CD4-positive, alpha-beta memory T cell (primary cell): ENCODE data around the gene CPTP. TPM values are rescaled to one million over a fixed set of nuclear protein-coding genes. Genes with fewer than 3 reads are reported as not detected.

ENCODE experiments used
- CTCF ChIA-PET: fragments of 350-600 bp; sonication (Branson Sonifier 250); formaldehyde crosslinking; loops from one replicate; lab custom pipeline; 2021; ENCODE audit warnings: inconsistent platforms; ENCODE audit not compliant: partially characterized antibody; lab: Charles Lee
- POLR2A ChIA-PET: fragments of 350-600 bp; sonication (Branson Sonifier 250); formaldehyde crosslinking; loops from one replicate; lab custom pipeline; 2021; ENCODE audit not compliant: partially characterized antibody; lab: Charles Lee
- DNase-seq, 5 donors: peaks; one replicate each; pipeline versions ENCODE4 v3.0.0 to v3.0.0-alpha.2; 2020 to 2022; ENCODE audit warnings: mixed read lengths in 1 of 5
- H3K27ac ChIP-seq: one replicate; pipeline ENCODE4 v1.7.0; 2013; ENCODE audit warnings: low read depth, low read length
- H3K27me3 ChIP-seq: 2 replicates; pipeline ENCODE4 v1.7.0; 2013; ENCODE audit warnings: mild to moderate bottlenecking, low read length, moderate library complexity; ENCODE audit not compliant: insufficient read depth
- H3K36me3 ChIP-seq: 2 replicates; pipeline ENCODE4 v1.7.0; 2013; ENCODE audit warnings: mild to moderate bottlenecking, low read length, moderate library complexity; ENCODE audit not compliant: insufficient read depth
- H3K4me1 ChIP-seq: 2 replicates; pipeline ENCODE4 v1.7.0; 2013; ENCODE audit warnings: mild to moderate bottlenecking, low read length, moderate library complexity; ENCODE audit not compliant: insufficient read depth
- H3K4me3 ChIP-seq, 2 donors: one replicate each; pipeline ENCODE4 v1.7.0; 2013; ENCODE audit warnings: low read length in 2 of 2, mild to moderate bottlenecking in 1 of 2
- H3K9me3 ChIP-seq, 2 donors: one replicate each; pipeline ENCODE4 v1.7.0; 2013; ENCODE audit warnings: low read length in 2 of 2, control low read depth in 1 of 2; ENCODE audit not compliant: control insufficient read depth in 1 of 2
- H3K27ac Mint-ChIP-seq, 7 donors: one replicate each; pipeline ENCODE4 v1.8.0; 2020 to 2021; ENCODE audit warnings: mixed read lengths in 7 of 7, mild to moderate bottlenecking in 6 of 7, inconsistent platforms in 3 of 7, moderate library complexity in 3 of 7
- H3K27me3 Mint-ChIP-seq, 2 donors: one replicate each; pipeline ENCODE4 v1.8.0; 2020 to 2021; ENCODE audit warnings: mixed read lengths in 2 of 2
- H3K36me3 Mint-ChIP-seq, 2 donors: one replicate each; pipeline ENCODE4 v1.8.0; 2020 to 2021; ENCODE audit warnings: mixed read lengths in 2 of 2, inconsistent platforms in 1 of 2, mild to moderate bottlenecking in 1 of 2
- H3K4me1 Mint-ChIP-seq, 4 donors: one replicate each; pipeline ENCODE4 v1.8.0; 2020 to 2021; ENCODE audit warnings: mixed read lengths in 4 of 4, mild to moderate bottlenecking in 1 of 4
- H3K4me3 Mint-ChIP-seq, 8 donors: one replicate each; pipeline ENCODE4 v1.8.0; 2020 to 2021; ENCODE audit warnings: mixed read lengths in 8 of 8, mild to moderate bottlenecking in 7 of 8, moderate library complexity in 6 of 8, inconsistent platforms in 3 of 8
- H3K9me3 Mint-ChIP-seq, 8 donors: one replicate each; pipeline ENCODE4 v1.8.0; 2020 to 2021; ENCODE audit warnings: mixed read lengths in 8 of 8, mild to moderate bottlenecking in 5 of 8, inconsistent platforms in 3 of 8, moderate library complexity in 1 of 8
- intact Hi-C: fragments of 100-400 bp; cut with micrococcal nuclease; formaldehyde crosslinking; loops from one replicate; pipeline ENCODE4 v1.15.1; 2023
- polyA plus RNA-seq, 2 donors: library from polyadenylated mRNA; unstranded; fragments of 300-500 nt; fragmentation: Illumina TruSeq; gene quantifications; one replicate each; pipeline ENCODE4 v1.2.3, GENCODE V29; 2021
- total RNA-seq, 2 experiments: library from RNA; stranded (reverse); gene quantifications; one replicate each; pipeline ENCODE4 v1.2.3, GENCODE V29; 2021

The CPTP gene
- total and polyA plus RNA-seq, 4 experiments from 2014 or later: 15.4 to 28.3 (median 25.9) TPM

DNA sequence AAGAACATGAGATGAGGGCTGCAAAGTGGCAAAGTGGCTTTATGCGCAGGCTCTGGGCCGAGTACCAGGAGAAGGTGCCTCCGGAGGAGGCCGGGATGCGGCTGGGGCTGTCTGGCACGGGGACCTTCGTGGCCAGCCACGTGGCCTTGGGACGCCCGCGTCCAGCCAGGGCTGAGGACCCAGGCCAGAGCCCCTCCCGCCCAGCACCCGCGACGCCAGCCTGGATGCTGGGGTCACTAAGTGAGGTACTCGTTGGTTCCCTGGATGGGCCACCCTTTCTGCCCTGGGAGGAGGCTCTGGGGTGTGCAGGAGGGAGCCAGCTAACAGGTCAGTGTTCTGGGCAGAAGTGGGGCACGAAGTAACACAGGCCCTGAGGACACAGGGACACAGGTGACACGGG, 31.8 kb upstream of the CPTP start:
- ChIA-PET CTCF (interaction anchor here (1.7 to 3.2 kb wide), 2 partner anchors 170 to 308 kb away, joined by 6 to 57 read pairs; no protein-coding TSS in a partner anchor), POLR2A (no interaction called here)
- Histone ChIP-seq H3K9me3 (no peaks in the 10 kb centered on the region), H3K36me3 (no peaks in the 10 kb centered on the region), H3K4me1 (no peaks in the 10 kb centered on the region), H3K4me3 (no peak overlapping the region), H3K27ac (no peak overlapping the region), H3K27me3 (no peaks in the 10 kb centered on the region)
- Mint-ChIP-seq H3K9me3 (no peaks in the 10 kb centered on the region), H3K27me3 (no peaks in the 10 kb centered on the region), H3K27ac (no peak overlapping the region), H3K36me3 (no peaks in the 10 kb centered on the region), H3K4me1 (peaks cover 0 to 3% (median under 1%) of the 10 kb centered on the region in 4 donors), H3K4me3 (no peak overlapping the region)
- intact Hi-C loops: loop anchor here (1.0 to 5.0 kb wide), 2 partner anchors 171 to 311 kb away; partner anchors contain the start of gene PERM1
- peak in 1 of 5 donors; percentile 16 for DNase-seq

DNA sequence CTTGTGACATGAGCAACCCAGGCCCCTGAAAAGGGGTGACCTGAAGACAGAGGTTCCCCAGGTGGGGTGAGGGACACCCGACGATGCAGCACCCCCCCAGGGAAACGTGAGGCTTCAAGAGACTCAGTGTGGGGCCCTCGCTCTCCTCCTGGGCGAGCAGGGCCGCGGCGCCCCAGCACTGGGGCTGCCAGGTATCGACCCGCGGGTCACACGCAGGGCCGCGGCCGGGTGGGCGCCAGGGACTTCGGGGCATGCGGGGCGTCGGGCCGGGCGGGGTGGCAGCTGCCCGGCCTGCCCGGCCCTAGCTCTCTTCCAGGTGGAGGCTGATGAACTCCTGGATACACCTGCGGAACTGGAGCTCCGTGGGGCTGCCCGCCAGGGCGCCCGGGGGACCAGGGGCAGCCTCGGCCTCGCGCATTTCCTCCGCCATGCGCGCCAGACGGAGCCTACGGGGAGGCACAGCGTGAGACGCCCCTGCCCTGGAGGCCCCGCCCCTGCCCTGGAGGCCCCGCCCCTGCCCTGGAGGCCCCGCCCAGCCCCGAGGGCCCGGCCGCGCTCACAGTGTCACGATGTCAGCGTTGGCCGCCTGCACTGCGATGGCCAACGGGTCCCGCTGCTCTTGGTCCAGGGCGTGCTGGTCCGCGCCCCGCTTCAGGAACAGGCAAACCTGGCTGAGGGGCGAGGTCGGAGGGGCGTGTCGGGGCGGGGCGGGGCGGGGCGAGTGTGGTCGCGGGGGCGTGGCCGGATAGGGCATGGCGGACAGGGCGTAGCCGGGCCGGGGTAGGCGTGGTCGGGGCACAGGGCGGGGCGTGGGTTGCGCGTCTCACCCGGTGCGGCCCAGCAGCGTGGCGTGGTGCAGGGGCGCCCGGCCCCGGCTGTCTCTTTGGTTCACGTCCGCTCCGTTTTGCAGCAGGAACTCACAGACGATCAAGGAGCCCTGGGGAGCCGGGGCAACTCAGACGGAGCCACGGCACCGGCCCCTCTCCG, 31.0 kb upstream of the CPTP start:
- intact Hi-C loops: loop anchor here (5.0 kb wide), 1 partner anchor 311 kb away; the partner anchor contains the start of gene PERM1
- peak in 1 of 5 donors; percentile 13 for DNase-seq
- no peaks in the 10 kb centered on the region for H3K27me3 ChIP-seq
- CTCF ChIA-PET: interaction anchor here (1.7 kb wide), 1 partner anchor 309 kb away, joined by 6 read pairs; no protein-coding TSS in a partner anchor
- Mint-ChIP-seq H3K4me1 (peaks cover 0 to 3% (median under 1%) of the 10 kb centered on the region in 4 donors), H3K36me3 (no peaks in the 10 kb centered on the region), H3K27ac (no peak overlapping the region), H3K9me3 (no peaks in the 10 kb centered on the region), H3K4me3 (no peak overlapping the region), H3K27me3 (no peaks in the 10 kb centered on the region)
- H3K36me3 ChIP-seq: no peaks in the 10 kb centered on the region
- no peak overlapping the region for H3K4me3 ChIP-seq
- H3K4me1 ChIP-seq: no peaks in the 10 kb centered on the region
- H3K27ac ChIP-seq: no peak overlapping the region
- H3K9me3 ChIP-seq: no peaks in the 10 kb centered on the region
- POLR2A ChIA-PET: interaction anchor here (1.4 kb wide), 1 partner anchor 171 kb away, joined by 3 read pairs; no protein-coding TSS in a partner anchor

DNA sequence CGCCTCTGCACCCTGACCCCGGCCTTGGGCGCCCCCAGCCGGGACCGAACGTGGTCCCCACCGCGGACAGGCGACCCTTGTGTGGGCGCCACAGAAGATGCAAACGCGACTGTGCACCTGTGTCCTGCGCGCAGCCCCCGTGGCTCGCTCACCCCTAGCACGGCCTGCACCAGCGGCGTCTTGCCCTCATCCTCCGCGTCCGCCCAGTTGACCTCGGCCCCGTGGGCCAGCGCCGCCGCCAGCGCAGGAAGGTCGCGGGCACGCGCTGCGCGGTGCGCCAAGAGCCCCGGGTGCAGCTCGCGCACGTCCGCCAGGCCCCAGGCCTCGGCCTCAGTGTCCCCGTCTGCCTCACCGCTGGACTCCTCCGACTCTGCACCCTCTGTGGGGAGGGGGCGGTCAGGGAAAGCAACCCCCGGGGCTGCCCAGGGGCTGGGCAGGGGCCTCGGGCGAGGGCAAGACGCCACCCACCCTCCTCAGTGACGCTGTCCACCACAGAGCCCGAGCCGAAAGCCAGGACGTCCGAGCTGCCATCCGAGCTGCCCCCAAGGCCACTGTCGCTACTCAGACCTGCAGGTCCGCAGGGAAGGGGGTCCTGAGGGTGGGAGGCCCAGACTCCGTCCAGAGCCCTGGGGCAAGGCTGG, 30.2 kb upstream of the CPTP start:
- peak in 1 of 5 donors; percentile 33 for DNase-seq
- ChIA-PET CTCF (interaction anchor here (1.2 kb wide), 1 partner anchor 172 kb away, joined by 3 read pairs; no protein-coding TSS in a partner anchor), POLR2A (interaction anchor here (1.1 to 1.4 kb wide), 2 partner anchors 11 to 172 kb away, joined by 3 to 4 read pairs; no protein-coding TSS in a partner anchor)
- intact Hi-C loops: loop anchor here (5.0 kb wide), 1 partner anchor 312 kb away; the partner anchor contains the start of gene PERM1
- peaks cover 0 to 3% (median under 1%) of the 10 kb centered on the region in 4 donors for H3K4me1 Mint-ChIP-seq
- Histone ChIP-seq H3K4me1 (no peaks in the 10 kb centered on the region), H3K27me3 (no peaks in the 10 kb centered on the region), H3K9me3 (no peaks in the 10 kb centered on the region), H3K4me3 (no peak overlapping the region), H3K27ac (no peak overlapping the region), H3K36me3 (no peaks in the 10 kb centered on the region)
- H3K4me3 Mint-ChIP-seq: no peak overlapping the region
- H3K9me3 Mint-ChIP-seq: no peaks in the 10 kb centered on the region
- H3K36me3 Mint-ChIP-seq: no peaks in the 10 kb centered on the region
- H3K27me3 Mint-ChIP-seq: no peaks in the 10 kb centered on the region
- no peak overlapping the region for H3K27ac Mint-ChIP-seq

DNA sequence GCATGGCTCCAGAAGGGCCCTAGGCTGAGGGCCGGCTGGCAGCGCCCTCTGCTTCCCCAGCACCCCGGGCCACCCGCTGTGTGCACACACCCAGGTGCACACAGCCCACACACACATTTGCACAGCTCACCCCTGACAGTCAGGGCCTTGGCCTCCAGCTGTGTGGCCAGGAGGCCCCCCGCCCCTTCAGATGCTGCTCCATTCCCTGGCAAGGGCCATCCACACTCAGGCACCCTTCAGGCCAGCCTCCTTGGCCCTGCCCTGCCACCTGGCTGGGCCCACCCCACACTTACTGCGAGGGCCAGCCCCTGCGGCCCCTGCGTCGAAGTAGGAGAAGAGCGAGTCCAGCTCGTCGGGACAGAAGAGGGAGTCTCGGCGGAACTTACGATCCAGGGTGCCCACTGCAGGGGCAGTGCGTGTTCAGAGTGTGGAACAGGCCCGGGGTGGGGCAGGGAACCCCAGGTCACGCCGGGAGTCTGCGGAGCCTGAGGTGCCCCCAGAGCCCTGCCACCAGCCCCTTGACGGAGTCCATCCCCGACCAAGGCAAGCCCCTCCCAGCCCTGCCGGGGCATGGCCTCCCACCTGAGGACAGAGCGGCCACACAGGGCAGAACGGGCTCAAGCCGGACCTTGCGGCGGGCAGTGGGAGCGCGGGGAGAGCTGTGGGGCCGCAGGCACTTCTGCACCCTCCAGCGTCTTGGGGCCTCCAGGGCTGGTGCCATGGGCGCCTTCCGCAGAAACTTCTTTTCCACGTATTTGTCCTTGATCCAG, 29.3 kb upstream of the CPTP start:
- no peak overlapping the region for H3K4me3 Mint-ChIP-seq

DNA sequence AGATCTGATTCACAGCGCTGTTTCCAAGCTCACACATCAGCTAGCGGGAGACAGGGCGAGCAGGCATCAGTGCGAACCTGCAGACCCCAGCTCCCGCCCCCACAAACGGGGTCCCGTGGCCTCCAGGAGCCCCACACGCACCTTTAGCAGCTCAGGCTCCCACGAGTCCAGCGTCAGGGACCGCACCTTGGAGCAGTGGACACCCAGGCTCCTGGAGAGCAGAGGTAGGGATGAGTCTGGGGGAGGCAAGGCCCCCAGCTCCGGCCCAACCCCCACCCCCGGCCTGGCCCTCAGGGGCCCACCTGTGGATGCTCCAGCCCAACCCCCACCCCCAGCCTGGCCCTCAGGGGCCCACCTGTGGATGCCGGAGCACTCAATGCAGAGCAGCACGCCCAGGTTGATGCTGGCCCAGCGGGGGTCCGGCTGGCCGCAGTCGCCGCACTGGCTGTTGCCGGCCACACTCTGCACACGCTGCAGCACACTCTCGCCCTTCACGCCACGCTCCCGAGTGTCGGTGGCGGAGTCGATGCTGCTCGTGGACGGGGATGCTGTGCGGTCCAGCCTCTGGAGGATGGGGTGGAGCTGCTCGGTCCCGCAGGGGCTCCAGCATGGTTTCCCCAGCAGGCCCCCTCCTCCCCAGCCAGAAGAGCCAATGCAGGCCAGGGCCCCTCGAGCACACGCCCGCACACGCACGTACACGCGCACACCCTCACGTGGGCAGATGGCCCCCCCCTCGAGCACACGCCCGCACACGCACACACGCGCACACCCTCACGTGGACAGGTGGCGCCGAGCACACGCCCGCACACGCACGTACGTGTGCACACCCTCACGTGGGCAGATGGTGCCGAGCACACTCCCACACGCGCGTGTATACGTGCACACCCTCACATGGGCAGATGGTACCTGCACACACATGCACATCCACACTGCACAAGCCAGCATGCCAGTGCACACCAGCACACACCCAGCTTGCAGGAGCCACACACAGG, 28.2 kb upstream of the CPTP start:
- Mint-ChIP-seq H3K4me3 (no peak overlapping the region), H3K27me3 (no peaks in the 10 kb centered on the region), H3K36me3 (no peaks in the 10 kb centered on the region), H3K27ac (no peak overlapping the region), H3K4me1 (peaks cover 0 to 5% (median under 1%) of the 10 kb centered on the region in 4 donors), H3K9me3 (no peaks in the 10 kb centered on the region)
- H3K4me1 ChIP-seq: no peaks in the 10 kb centered on the region
- H3K36me3 ChIP-seq: no peaks in the 10 kb centered on the region
- ChIA-PET POLR2A (no interaction called here), CTCF (interaction anchor here (1.5 kb wide), 1 partner anchor 13 kb away, joined by 3 read pairs; no protein-coding TSS in a partner anchor)
- no peaks in the 10 kb centered on the region for H3K27me3 ChIP-seq
- peak in 1 of 5 donors; percentile 19 for DNase-seq
- no peak overlapping the region for H3K27ac ChIP-seq
- H3K9me3 ChIP-seq: no peaks in the 10 kb centered on the region
- intact Hi-C loops: no loop called here
- no peak overlapping the region for H3K4me3 ChIP-seq

More for the DNA sequence above, 29.3 kb upstream of the CPTP start:
- Mint-ChIP-seq H3K27ac (no peak overlapping the region), H3K9me3 (no peaks in the 10 kb centered on the region), H3K4me1 (peaks cover 0 to 5% (median under 1%) of the 10 kb centered on the region in 4 donors), H3K36me3 (no peaks in the 10 kb centered on the region), H3K27me3 (no peaks in the 10 kb centered on the region)
- Histone ChIP-seq H3K4me1 (no peaks in the 10 kb centered on the region), H3K9me3 (no peaks in the 10 kb centered on the region), H3K27me3 (no peaks in the 10 kb centered on the region), H3K36me3 (no peaks in the 10 kb centered on the region), H3K27ac (no peak overlapping the region), H3K4me3 (no peak overlapping the region)
- DNase-seq: peak in 1 of 5 donors; percentile 36
- CTCF ChIA-PET: interaction anchor here (1.2 to 1.5 kb wide), 2 partner anchors 14 to 173 kb away, joined by 3 read pairs; no protein-coding TSS in a partner anchor
- intact Hi-C loops: no loop called here
- POLR2A ChIA-PET: interaction anchor here (1.1 to 1.4 kb wide), 2 partner anchors 10 to 173 kb away, joined by 3 to 4 read pairs; no protein-coding TSS in a partner anchor
